Vagina (tissue), 2 donors: ENCODE measurements around the gene CALML3.

Experiments
- POLR2A ChIP-seq, 2 donors: fragments of 450-650 bp; IDR thresholded peaks; one replicate each; pipeline ENCODE4 v1.6.1; 2017; ENCODE audit warnings: antibody characterized with exemption in 2 of 2, mild to moderate bottlenecking in 2 of 2, moderate library complexity in 2 of 2
- POLR2AphosphoS5 ChIP-seq, 2 donors: sonication (generic); formaldehyde crosslinking; IDR thresholded peaks; one replicate each; pipeline ENCODE4 v1.9.0; 2017; ENCODE audit warnings: antibody characterized with exemption in 2 of 2, mild to moderate bottlenecking in 2 of 2, low read depth in 1 of 2; ENCODE audit not compliant: insufficient read depth in 1 of 2
- TF ChIP-seq, protein P1 (sequence below), 3 experiments: fragments of 450-650 bp in 2 of 3; fragments of 200-600 bp in 1 of 3; sonication (generic) in 1 of 3; IDR thresholded peaks; one replicate each; pipeline ENCODE4 v1.5.1; 2017 to 2019; ENCODE audit warnings: antibody characterized with exemption in 3 of 3, mild to moderate bottlenecking in 2 of 3, moderate library complexity in 2 of 3

DNA sequence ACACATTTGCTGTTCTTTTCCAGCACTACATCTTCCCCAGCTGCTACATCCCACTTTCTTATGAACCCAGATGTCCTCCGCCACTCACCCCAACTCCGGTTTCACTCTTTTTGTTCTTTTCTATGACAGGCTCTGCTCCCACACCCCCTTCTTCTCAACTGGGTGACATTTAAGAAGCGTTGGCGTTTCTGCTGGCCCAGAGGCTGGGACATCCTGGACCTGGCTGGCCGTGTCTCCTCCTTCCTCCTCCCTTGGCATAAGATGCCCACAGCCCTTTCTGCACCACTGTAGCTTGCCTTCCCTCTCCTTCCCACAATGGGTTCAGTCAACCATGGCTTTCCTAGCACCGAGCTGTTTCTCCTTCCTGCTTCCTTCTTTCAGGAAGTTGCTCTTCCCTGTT lies 16.0 kb upstream of the CALML3 start:
- TF ChIP-seq POLR2AphosphoS5 (IDR thresholded peaks at IDR 0.05; ENCODE audit: insufficient read depth in 1 of 2, low read depth in 1 of 2) (no peak), POLR2A (IDR thresholded peaks at IDR 0.05) (no peak)
- TF ChIP-seq, protein P1, sequence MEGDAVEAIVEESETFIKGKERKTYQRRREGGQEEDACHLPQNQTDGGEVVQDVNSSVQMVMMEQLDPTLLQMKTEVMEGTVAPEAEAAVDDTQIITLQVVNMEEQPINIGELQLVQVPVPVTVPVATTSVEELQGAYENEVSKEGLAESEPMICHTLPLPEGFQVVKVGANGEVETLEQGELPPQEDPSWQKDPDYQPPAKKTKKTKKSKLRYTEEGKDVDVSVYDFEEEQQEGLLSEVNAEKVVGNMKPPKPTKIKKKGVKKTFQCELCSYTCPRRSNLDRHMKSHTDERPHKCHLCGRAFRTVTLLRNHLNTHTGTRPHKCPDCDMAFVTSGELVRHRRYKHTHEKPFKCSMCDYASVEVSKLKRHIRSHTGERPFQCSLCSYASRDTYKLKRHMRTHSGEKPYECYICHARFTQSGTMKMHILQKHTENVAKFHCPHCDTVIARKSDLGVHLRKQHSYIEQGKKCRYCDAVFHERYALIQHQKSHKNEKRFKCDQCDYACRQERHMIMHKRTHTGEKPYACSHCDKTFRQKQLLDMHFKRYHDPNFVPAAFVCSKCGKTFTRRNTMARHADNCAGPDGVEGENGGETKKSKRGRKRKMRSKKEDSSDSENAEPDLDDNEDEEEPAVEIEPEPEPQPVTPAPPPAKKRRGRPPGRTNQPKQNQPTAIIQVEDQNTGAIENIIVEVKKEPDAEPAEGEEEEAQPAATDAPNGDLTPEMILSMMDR (IDR thresholded peaks at IDR 0.05), result no peak
